Right ventricle myocardium inferior (tissue), 1 donor: ENCODE data around the gene EXOC7. TPM values are rescaled to one million over a fixed set of nuclear protein-coding genes. Genes with fewer than 3 reads are reported as not detected.

Source experiments
- ATAC-seq: fragments of 200-7000 bp; cut with Tn5 transposase; one replicate; pipeline ENCODE4 v1.9.1; 2020; ENCODE audit warnings: mild to moderate bottlenecking, moderate library complexity
- DNase-seq: peaks from one replicate; pipeline ENCODE4 v3.0.0; 2021; ENCODE audit errors: missing footprints
- intact Hi-C: fragments of 100-400 bp; cut with DNase I; formaldehyde crosslinking; loops from one replicate; pipeline ENCODE4 v1.11.0; 2022
- long read RNA-seq: library from polyadenylated mRNA; unstranded; transcript quantifications from one replicate; pipeline ENCODE4 v2.0.0, GENCODE V29; 2021
- total RNA-seq: library from RNA; stranded (reverse); fragmentation: NEBNext Ultra II Directional; extraction: Animal tissue kit (Norgen Biotek cat#: 25700); gene quantifications from one replicate; pipeline ENCODE4 v1.2.1, GENCODE V29; 2021
- donor health status: DM: no; HTN: yes; CAD: no; lungs with severe emphysema.

The EXOC7 gene
- 70.9 TPM for total RNA-seq
- long read RNA-seq, full-length matches to known transcripts: 52 of 125 reads
- long read RNA-seq, partial matches to known transcripts: 6 of 125 reads
- long read RNA-seq, other reads (novel, unspliced or antisense): 67 of 125 reads

GRCh38 chr17:76103274-76104139 lies at the start of gene EXOC7:
Gene EXOC7, minus strand, starts transcription at chr17:76103787. Its CDS starts 95 bp downstream, at chr17:76103692.
- DNase-seq: peak; percentile 98
- intact Hi-C loops: no loop called here
- ATAC-seq: peak; percentile 96

DNA sequence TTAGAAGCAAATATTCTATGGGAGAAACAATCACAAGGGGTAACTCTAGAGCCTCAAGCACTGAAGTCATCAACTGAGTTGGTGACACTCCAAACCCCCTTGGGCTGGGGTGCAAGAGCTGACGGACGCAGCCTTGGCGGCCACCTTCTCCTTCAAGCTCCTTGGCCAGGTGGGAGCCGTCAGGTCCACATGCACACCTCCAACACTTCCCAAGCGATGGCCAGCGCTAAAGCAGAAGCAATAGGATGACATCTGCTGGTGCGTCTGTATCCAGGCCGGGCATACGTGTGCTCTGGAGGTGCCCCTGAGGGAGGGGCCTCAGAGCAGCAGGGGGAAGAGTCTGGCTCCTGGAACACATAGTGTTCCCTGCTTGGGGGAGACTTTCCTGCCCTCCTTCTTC lies 49.6 kb upstream of the EXOC7 start:
- intact Hi-C loops: no loop called here
- no peak for ATAC-seq
- no peak for DNase-seq

DNA sequence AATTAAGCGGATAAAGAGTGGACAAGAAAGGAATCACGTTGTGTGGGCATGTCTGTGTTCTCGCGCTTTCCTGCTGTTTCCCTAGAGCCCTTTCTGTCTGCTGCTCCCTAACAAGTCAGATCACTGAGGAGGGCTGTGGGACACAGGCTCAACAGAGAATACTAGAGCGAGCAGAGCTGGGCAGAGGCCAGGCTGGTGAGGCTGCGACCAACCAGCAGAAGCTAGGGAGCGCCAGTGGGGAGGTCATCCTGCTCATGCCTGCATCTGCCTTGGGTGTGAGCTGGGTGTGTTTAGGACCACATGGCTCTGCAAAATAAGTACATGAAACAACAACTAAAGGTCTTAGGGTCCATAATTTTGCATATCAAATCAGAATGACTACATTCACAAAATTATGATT lies 49.0 kb upstream of the EXOC7 start:
- ATAC-seq (no peak), DNase-seq (no peak)
- intact Hi-C loops: no loop called here

DNA sequence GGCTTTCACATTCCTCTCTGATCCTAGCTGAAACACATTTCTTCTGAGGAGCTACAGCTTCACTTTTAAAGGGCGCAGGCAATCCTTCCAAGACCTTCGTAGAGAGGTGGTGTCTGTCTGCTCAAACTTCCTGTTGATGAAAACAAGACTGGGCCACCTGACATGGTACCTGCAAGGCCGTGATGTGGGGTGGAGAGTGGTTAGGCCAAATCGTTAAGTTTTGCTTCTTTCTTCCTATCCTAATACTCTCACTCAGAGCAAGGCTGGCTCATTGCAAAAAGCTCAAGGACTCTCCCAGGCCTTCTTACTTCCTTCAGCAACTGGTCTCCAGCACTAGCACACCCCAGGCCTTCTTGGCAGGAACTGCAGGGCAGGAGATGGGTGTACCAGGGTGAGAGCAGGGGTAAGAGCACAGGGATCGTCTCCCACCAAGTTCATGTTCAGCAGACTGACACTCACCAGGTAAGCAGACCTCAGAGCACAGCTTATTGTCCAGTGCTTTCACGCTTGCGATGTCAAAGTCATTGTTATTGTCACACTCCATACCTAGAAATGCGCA lies 48.4 kb upstream of the EXOC7 start:
- intact Hi-C loops: no loop called here
- no peak for ATAC-seq
- no peak for DNase-seq

- intact Hi-C loops: no loop called here
- no peak for ATAC-seq
- DNase-seq: no peak
Observed at GRCh38 chr17:76150712-76151622, 47.4 kb upstream of the EXOC7 start.

GRCh38 chr17:76149214-76149613 lies 45.6 kb upstream of the EXOC7 start:
- ATAC-seq: no peak
- DNase-seq: no peak
- intact Hi-C loops: no loop called here

DNA sequence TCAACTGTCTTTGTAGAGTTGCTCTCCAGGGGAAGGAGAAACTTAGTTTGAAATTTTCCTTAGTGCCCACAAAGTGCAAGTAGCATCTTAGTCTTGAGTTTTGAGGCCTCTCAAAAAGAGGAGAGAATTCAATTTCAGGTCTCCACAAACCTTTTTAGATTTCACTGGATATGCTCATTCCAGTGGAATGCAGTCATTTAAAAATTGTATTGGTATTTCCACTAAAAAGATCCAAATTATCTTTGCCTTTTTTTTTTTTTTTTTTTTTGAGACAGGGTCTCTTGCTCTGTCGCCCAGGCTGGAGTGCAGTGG lies 44.4 kb upstream of the EXOC7 start:
- intact Hi-C loops: no loop called here
- ATAC-seq: no peak
- DNase-seq: no peak

DNA sequence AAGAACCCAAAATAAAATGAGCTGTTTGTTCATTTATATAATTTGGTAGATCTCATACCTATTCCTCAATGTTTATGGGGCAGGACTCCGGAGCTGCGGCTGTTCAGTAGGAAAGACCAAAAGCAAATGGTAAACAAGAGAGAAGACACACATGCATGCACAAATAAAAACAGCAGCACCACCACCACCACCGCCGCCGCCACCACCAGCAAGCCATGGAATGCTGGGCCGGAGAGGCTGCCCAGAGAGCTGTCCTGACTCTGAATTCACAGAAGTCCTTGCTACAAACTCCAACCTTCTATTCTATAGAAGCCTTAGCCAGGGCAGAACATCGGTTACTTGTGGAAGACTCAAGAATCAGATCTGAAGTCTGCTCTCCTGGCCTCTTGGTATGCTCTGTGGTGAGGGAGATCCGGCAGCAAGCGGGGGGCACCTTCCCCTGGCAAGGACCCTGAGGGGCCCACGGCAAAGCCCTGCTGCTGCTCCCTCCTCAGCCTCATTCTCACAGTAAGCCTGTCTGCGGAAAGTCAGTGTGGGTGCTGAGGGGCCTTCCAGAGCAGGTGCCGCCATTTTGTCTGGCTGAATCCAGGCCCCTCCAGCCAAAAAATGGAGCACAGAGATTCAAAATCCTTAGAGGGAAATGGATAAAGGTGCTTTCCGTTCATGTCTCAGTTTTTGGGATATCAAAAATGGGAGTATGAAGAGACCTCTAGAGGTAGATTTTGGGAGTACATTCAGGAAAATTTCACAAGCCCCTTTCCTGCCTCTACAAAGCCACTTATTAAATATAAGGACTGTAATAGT lies 43.8 kb upstream of the EXOC7 start:
- intact Hi-C loops: no loop called here
- DNase-seq (no peak), ATAC-seq (no peak)

DNA sequence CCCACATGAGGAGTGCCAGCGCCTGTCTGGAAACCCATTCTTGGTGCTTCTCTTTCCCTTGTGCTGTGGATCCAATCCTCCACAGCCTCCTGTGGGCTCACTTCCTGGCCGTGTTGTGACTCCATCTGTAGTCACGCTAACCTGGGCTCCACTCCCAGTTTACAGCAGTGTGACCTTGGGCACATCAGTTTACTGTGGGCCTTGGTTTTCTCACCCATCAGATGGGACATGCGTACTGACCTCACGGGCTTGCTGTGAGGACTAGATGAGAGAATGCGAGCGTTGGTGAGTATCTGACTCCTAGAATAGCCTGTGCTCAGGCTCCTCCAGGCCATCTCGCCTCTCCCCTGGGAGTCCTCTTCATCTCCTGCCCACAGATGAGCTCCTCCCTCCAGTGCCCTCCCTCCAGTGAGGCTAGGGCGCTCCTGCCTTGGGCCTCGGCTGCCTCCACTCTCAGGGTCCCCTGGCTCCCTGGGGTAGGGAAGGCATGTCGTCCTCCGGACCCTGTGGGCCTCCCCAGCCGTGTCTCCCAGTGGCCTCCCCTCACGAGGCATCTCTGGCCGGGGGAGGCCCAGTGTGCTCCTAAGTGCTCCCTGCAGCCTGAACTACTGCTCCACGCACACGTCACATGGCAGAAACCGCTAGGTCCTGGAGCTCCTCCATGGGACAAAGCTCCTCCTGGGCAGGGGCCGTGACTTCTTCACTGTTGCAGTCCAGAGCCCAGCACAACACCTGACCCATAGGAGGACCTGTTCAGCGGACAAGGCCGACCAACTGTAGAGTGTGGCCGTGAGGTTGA lies 42.7 kb upstream of the EXOC7 start:
- ATAC-seq (no peak), DNase-seq (no peak)
- intact Hi-C loops: no loop called here

- ATAC-seq (no peak), DNase-seq (no peak)
- intact Hi-C loops: no loop called here
Observed at GRCh38 chr17:76145231-76146052, 41.9 kb upstream of the EXOC7 start.

- ATAC-seq: no peak
- intact Hi-C loops: no loop called here
- no peak for DNase-seq
Observed at GRCh38 chr17:76142585-76143041, 39.0 kb upstream of the EXOC7 start.

DNA sequence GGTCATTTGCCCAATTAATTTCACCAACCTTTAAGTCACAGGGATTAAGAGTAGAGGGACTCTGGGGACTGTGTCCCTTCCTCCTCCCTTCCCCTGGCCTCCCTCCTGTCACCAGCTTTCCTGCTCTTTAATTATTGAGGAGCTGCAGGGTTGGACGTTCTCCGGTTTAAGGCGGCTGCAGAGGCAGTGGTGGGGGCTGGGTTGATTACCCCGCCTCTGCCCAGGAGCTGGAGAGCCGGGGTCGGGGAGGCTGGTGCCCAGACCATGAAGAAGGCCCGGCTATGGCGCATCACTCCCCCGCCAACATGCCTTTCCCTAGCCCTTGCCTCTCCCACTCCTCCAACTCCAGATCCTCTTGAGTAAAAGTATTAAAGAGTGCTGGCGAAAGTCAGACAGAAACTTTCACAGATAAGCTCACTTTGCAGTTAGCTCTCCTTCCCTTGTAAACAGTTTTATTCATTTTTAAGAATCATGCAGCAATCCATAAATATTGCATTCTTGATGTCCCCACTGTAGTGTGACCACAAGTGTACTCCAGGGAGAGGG lies 38.5 kb upstream of the EXOC7 start:
- no peak for DNase-seq
- ATAC-seq: no peak
- intact Hi-C loops: no loop called here

DNA sequence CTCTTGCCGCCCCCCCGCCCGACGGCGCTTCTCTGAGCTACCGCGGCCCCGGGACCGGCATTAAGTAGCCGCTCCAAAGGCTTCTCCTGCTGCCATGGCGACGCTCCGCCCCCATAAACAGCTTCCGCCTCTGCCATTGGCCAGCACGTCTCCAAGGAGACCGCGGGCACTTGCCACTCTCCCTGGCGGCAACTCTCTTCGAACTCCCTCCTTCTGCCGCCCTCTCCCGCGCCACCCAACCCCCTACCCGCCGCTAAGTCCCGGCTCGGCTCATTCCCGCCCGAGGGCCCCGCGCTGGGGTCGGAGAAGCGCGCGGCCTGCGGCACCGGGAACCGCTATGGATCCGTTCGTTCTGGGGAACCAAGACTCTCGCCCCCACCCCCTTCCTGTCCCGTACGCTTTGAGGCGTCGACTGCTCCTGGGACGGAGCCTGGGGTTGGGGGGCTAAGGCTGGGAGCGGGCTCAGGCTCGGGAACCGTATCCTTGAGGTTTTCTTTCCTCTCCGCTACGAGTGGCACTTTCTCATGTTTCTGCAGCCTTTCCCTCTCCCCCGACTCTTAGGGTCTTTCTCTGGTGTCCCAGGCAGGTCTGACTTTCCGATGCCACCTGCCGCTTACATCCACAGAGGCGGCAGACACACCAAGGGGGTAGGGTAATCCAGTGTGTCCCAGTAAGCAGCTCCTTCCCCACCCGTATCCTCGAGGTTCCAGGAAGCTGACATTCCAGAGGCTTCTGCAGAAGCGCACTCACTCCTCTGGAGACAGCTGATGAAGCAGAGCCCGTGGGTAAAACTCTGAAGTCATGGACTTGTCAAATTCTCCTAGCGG lies 37.8 kb upstream of the EXOC7 start, which contains the start of gene FOXJ1:
Gene FOXJ1 (minus strand): TSS at position 34 of the 827 bp plus-strand sequence. CDS start 850 bp downstream, outside the sequence.
- intact Hi-C loops: no loop called here
- DNase-seq (peak; percentile 92), ATAC-seq (peak; percentile 89)

DNA sequence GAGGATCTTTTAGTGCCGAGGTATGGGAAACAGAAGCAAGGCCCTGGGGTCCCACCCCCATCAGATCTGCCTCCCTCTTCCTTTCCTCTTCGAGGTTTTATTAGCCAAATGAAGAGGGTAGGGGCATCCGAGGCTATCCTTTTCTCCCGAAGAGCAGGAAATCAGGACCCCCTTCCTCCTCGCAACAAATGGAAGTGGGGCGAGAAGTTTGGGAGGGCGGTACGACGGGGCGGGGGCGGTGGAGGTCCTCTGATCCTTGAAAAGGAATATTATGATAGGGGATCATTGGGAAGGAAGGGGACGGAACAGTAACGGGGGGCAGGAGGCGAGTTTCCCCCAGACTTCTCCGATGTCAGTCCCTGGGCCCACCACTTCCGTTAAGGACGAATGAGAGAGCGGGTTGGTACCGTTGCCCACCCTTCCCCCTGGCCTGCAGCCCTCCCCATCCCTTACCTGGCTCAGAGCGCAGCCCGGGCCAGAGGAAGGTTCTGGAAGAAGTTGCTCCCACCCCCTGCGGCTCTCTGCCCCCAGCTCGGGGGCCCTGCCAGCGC lies 37.1 kb upstream of the EXOC7 start:
- ATAC-seq (no peak), DNase-seq (no peak)
- intact Hi-C loops: no loop called here

DNA sequence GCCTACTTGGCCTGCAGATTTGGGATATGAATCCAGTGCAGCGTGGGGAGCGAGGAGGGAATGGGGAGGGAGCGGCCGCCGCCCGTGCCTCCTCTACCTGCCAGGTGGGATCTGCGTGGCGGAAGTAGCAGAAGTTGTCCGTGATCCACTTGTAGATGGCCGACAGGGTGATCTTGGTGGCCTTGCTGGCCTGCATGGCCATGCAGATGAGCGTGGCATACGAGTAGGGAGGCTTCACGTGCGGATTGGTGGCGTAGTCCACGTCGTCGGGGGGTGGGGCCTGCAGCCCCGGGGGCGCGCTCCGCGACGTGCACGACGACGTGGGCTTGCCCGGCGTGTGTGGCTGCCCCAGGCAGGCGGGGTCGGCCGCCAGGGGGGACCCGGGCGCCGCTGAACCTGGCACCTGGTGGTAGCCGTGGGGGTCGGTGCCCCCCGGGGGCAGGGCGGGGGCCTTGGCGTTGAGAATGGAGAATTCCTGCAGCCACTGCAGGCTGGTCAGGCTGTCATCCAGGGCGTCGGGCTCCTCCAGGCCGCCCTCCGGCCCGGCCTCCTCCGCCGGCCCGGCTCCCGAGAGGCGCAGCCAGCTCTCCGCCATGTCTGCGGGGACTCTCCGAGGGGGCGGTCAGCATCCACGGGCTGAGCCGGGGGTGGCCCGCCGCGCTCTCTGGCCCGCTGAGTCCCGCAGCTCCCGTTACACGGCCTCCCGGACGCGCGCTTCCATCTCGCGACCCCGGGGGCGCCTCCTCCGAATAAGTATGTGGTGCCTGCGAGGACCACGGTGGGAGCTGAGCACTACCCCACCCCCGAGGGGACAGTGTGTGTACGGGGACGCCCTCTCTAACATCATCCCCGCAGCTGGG lies 36.4 kb upstream of the EXOC7 start:
- no peak for ATAC-seq
- intact Hi-C loops: no loop called here
- no peak for DNase-seq
